ENCODE measurements around the gene PALM. TPM values are rescaled to one million over a fixed set of nuclear protein-coding genes. Genes with fewer than 3 reads are reported as not detected.

Gene PALM
- 10 to 100 TPM in 1 of 4 donors, 1 to 10 TPM in 3; 4.4 to 10.2 (median 7.2) TPM for total RNA-seq

GRCh38 chr19:708154-709143 is at the start of gene PALM:
Gene PALM (plus strand): TSS chr19:708935. CDS start chr19:709147, 212 bp downstream.
- intact Hi-C loops (cut with DNase I; ENCODE audit: low total_unique reads) = no loop called here
- H3K4me3 ChIP-seq = peak within 1 kb of the TSS; percentile 55 to 63 (median 60)
- DNase-seq = no peak
- no peaks in the 10 kb centered on the region for H3K9me3 ChIP-seq
- H3K36me3 ChIP-seq = no peaks in the 10 kb centered on the region
- peaks cover 10 to 47% (median 44%) of the 10 kb centered on the region in 3 donors for H3K27me3 ChIP-seq
- ATAC-seq = no peak
- H3K27ac ChIP-seq = peak within 1 kb of the TSS; percentile 80 to 83 (median 82)
- TF ChIP-seq POLR2A (IDR thresholded peaks at IDR 0.05) = no peak
- peak in 1 of 5 experiments; percentile 42 for TF ChIP-seq CTCF (IDR thresholded peaks at IDR 0.05 in 4 of 5, conservative IDR thresholded peaks at IDR 0.05 in 1 of 5)
- in situ Hi-C loops (cut with MboI; ENCODE audit: low sequenced_read_pairs in 4 of 4) = no loop called here
- no peaks in the 10 kb centered on the region for H3K4me1 ChIP-seq

GRCh38 chr19:660793-661426 is 47.8 kb upstream of the PALM start:
- H3K27me3 ChIP-seq = no peaks in the 10 kb centered on the region
- no peak for TF ChIP-seq CTCF (IDR thresholded peaks at IDR 0.05 in 4 of 5, conservative IDR thresholded peaks at IDR 0.05 in 1 of 5)
- no peaks in the 10 kb centered on the region for H3K36me3 ChIP-seq
- intact Hi-C loops (cut with DNase I; ENCODE audit: low total_unique reads) = loop anchor here (5.0 to 10.0 kb wide), 2 partner anchors 136 to 264 kb away; partner anchors contain the start of genes ARID3A and PTBP1
- peak overlapping the region; percentile 78 to 93 (median 90) for H3K27ac ChIP-seq
- in situ Hi-C loops (cut with MboI; ENCODE audit: low sequenced_read_pairs in 4 of 4) = loop anchor here in 1 of 4 donors (10.0 kb wide), 1 partner anchor 74 kb away; no protein-coding TSS in a partner anchor
- H3K4me3 ChIP-seq = peak overlapping the region; percentile 88 to 97 (median 91)
- H3K9me3 ChIP-seq = no peaks in the 10 kb centered on the region
- ATAC-seq (no peak), DNase-seq (no peak)
- peaks cover 28 to 70% of the 10 kb centered on the region in 2 donors for H3K4me1 ChIP-seq

GRCh38 chr19:661427-662196 is 47.1 kb upstream of the PALM start:
- Histone ChIP-seq H3K27me3 (no peaks in the 10 kb centered on the region), H3K27ac (peak overlapping the region; percentile 78 to 93 (median 90)), H3K9me3 (no peaks in the 10 kb centered on the region), H3K4me3 (peak overlapping the region; percentile 88 to 97 (median 91)), H3K4me1 (peaks cover 28 to 70% of the 10 kb centered on the region in 2 donors), H3K36me3 (no peaks in the 10 kb centered on the region)
- TF ChIP-seq CTCF (IDR thresholded peaks at IDR 0.05 in 4 of 5, conservative IDR thresholded peaks at IDR 0.05 in 1 of 5) (no peak), POLR2A (IDR thresholded peaks at IDR 0.05) (no peak)
- intact Hi-C loops (cut with DNase I; ENCODE audit: low total_unique reads) = loop anchor here (2.0 to 10.0 kb wide), 3 partner anchors 89 to 263 kb away; partner anchors contain the start of genes ARID3A, BSG and PTBP1
- DNase-seq (no peak), ATAC-seq (no peak)
- in situ Hi-C loops (cut with MboI; ENCODE audit: low sequenced_read_pairs in 4 of 4) = loop anchor here in 1 of 4 donors (10.0 kb wide), 1 partner anchor 73 kb away; no protein-coding TSS in a partner anchor

Data from gastrocnemius medialis (tissue), 4 donors.